ENCODE results near the gene JUND. TPM values are rescaled to one million over a fixed set of nuclear protein-coding genes. Genes with fewer than 3 reads are reported as not detected.

JUND gene
- total and polyA plus RNA-seq, 2 of the 4 experiments (the other 2 are of a cell fraction), result 14.2 to 77.2 TPM

DNA sequence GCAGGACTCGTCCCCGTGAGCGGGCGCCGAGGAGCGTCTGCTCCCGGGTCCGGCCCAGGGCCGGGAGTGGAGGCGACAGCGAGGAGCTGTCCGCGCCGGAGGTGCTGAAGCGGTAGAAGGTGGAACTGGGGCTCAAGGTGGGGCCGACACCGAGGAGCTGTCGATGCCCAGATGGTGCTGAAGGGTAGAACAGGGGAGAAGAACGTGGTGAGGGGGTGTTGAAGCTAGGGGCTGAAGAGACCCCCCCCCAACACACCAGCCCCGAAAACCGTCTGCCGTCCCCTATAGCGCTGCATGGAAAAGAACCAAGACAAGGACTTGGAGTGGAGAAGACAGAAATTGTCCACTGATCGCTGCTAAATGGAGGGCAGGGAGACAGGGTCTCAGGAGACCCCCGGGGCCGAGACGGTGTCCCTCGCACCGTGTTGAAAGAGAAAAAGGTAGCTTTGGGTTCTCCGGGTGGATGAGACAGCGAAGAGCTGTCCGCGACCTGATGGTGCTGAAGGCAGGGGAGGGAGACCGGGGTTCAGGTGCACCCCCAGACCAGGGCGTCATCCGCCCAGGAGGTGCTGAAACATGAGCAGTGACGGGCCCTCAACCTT, 48.1 kb downstream of the JUND start:
- H3K4me2 ChIP-seq (ENCODE audit: low read depth, low read length), result no peak overlapping the region
- H4K8ac ChIP-seq (ENCODE audit: low read depth in 2 of 2, low read length in 2 of 2), result no peak overlapping the region
- no peak overlapping the region for H3K4me3 ChIP-seq (ENCODE audit: insufficient read depth, low read depth, low read length)
- TF ChIP-seq POLR2A (IDR thresholded peaks at IDR 0.05; ENCODE audit: low read depth, low read length), result no peak
- TF ChIP-seq FOS (IDR thresholded peaks at IDR 0.05; ENCODE audit: low read depth, low read length), result no peak
- TF ChIP-seq, protein P1, sequence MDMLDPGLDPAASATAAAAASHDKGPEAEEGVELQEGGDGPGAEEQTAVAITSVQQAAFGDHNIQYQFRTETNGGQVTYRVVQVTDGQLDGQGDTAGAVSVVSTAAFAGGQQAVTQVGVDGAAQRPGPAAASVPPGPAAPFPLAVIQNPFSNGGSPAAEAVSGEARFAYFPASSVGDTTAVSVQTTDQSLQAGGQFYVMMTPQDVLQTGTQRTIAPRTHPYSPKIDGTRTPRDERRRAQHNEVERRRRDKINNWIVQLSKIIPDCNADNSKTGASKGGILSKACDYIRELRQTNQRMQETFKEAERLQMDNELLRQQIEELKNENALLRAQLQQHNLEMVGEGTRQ (IDR thresholded peaks at IDR 0.05; ENCODE audit: low read depth, low read length), result no peak
- TF ChIP-seq, protein P2, sequence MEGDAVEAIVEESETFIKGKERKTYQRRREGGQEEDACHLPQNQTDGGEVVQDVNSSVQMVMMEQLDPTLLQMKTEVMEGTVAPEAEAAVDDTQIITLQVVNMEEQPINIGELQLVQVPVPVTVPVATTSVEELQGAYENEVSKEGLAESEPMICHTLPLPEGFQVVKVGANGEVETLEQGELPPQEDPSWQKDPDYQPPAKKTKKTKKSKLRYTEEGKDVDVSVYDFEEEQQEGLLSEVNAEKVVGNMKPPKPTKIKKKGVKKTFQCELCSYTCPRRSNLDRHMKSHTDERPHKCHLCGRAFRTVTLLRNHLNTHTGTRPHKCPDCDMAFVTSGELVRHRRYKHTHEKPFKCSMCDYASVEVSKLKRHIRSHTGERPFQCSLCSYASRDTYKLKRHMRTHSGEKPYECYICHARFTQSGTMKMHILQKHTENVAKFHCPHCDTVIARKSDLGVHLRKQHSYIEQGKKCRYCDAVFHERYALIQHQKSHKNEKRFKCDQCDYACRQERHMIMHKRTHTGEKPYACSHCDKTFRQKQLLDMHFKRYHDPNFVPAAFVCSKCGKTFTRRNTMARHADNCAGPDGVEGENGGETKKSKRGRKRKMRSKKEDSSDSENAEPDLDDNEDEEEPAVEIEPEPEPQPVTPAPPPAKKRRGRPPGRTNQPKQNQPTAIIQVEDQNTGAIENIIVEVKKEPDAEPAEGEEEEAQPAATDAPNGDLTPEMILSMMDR (conservative IDR thresholded peaks at IDR 0.05; ENCODE audit: low read depth, low read length), result no peak
- TF ChIP-seq CHD1 (IDR thresholded peaks at IDR 0.05; ENCODE audit: low read depth, low read length), result no peak
- TF ChIP-seq MXI1 (IDR thresholded peaks at IDR 0.05; ENCODE audit: borderline replicate concordance, low read depth, low read length), result 0 out of 2 replicates have a peak, but pooled peaks have one; percentile 17
- no peak for TF ChIP-seq RAD21 (IDR thresholded peaks at IDR 0.05; ENCODE audit: low read length)
- peak; percentile 28 for TF ChIP-seq RCOR1 (IDR thresholded peaks at IDR 0.05; ENCODE audit: insufficient replicate concordance, low read length)
- no peak overlapping the region for H4K5ac ChIP-seq (ENCODE audit: low read depth, low read length)
- no peak overlapping the region for H4K91ac ChIP-seq (ENCODE audit: insufficient read depth, low read depth, low read length)
- no peaks in the 10 kb centered on the region for H3K79me1 ChIP-seq (ENCODE audit: low read depth in 1 of 2, low read length in 2 of 2)
- peaks cover 5% of the 10 kb centered on the region; the same call in 1 of the 2 replicates for H4K20me1 ChIP-seq (ENCODE audit: insufficient read depth, low read length)
- no peak overlapping the region for H3K56ac ChIP-seq (ENCODE audit: extremely low read depth, insufficient read depth, low read length)
- in situ Hi-C loops (cut with MboI; ENCODE audit: low sequenced_read_pairs) (no loop called here), intact Hi-C loops (cut with micrococcal nuclease) (no loop called here), dilution Hi-C loops (cut with HindIII; ENCODE audit: low sequenced_read_pairs, unreplicated experiment) (no loop called here)
- ChIA-PET CTCF (interaction anchor here (1.0 kb wide), 1 partner anchor 25 kb away, joined by 4 read pairs; no protein-coding TSS in a partner anchor), POLR2A (ENCODE audit: unreplicated experiment) (no interaction called here)
- H2AK9ac ChIP-seq (replicated peaks; ENCODE audit: low read depth, low read length, poor library complexity), result peak overlapping the region; percentile 5
- H3K9me3 ChIP-seq (ENCODE audit: control insufficient read depth, insufficient read depth, low read length), result peaks cover 3% of the 10 kb centered on the region; the same call in 1 of the 2 replicates
- no peak overlapping the region for H2BK5ac ChIP-seq (ENCODE audit: low read depth, low read length, poor library complexity, severe bottlenecking)
- no TSS peak for BruUV-seq (replicated peaks)
- peak; percentile 39 for DNase-seq
- H3K23ac ChIP-seq (ENCODE audit: low read depth, low read length), result no peak overlapping the region
- no peak overlapping the region for H3K9ac ChIP-seq (ENCODE audit: low read depth, low read length)
- no peak overlapping the region for H3K27ac ChIP-seq (ENCODE audit: insufficient read depth, low read length)
- no peak overlapping the region for H3K14ac ChIP-seq (replicated peaks; ENCODE audit: low read depth, low read length)
- H2BK120ac ChIP-seq (ENCODE audit: low read depth, low read length), result no peak overlapping the region
- peaks cover 19% of the 10 kb centered on the region for H3K27me3 ChIP-seq (ENCODE audit: control insufficient read depth, insufficient read depth, low read length)
- H2BK15ac ChIP-seq (ENCODE audit: low read depth, low read length), result no peak overlapping the region
- no peak overlapping the region for H3K18ac ChIP-seq (ENCODE audit: low read depth, low read length)
- WGBS, 2 experiments (ENCODE audit: extremely low coverage in 2 of 2, insufficient read length in 1 of 2), result 11% methylated on average over 14 of the region's 37 CpGs; no CpG with 5 or more reads in 1 of the 2 experiments
- H3K36me3 ChIP-seq (ENCODE audit: control insufficient read depth, insufficient read depth, low read length), result no peaks in the 10 kb centered on the region
- H2BK20ac ChIP-seq (ENCODE audit: low read depth, low read length), result no peak overlapping the region
- H2AK5ac ChIP-seq (ENCODE audit: low read depth, low read length), result no peak overlapping the region
- peak; percentile 93 for ATAC-seq (ENCODE audit: low read depth)
- H3K4ac ChIP-seq (ENCODE audit: low read depth, low read length), result no peak overlapping the region
- no peaks in the 10 kb centered on the region for H3K9me1 ChIP-seq (ENCODE audit: insufficient read depth, low read length)
- H3K4me1 ChIP-seq (ENCODE audit: control insufficient read depth, insufficient read depth, low read length), result no peaks in the 10 kb centered on the region
- H2AFZ ChIP-seq (replicated peaks; ENCODE audit: low read length, poor library complexity), result peak overlapping the region; percentile 5
